Measurements from ENCODE around the gene PHC2.

The PHC2 gene

DNA sequence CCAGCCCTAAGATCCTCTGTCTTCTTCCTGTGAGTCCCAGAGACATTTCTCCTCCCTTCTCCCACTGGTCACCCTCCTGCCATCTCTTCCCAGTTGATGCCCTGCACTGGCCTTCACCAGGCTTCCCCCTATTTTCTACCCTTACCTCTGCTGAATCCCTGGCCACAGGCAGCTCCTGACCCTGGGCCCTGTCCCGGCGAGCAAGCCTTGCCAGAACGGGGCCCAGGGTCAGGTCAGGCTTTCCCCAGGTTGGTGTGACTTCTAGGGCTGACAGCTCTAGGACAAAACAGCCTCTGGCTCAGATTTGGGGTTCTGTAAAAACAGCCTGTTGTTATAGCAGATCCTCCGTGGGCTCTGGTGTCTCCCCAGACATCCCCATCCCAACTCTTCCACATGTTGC is 57.3 kb downstream of the PHC2 start:
- H3K27me3 ChIP-seq, result no peaks in the 10 kb centered on the region
- no peak overlapping the region for H3K27ac ChIP-seq
- no peak overlapping the region for H3K4me3 ChIP-seq
- H3K9me3 ChIP-seq, result no peaks in the 10 kb centered on the region
- intact Hi-C loops (cut with DNase I; ENCODE audit: low total_unique reads), result loop anchor here (10.0 kb wide), 1 partner anchor 91 kb away; no protein-coding TSS in a partner anchor
- no peak for DNase-seq
- TF ChIP-seq, protein P1, sequence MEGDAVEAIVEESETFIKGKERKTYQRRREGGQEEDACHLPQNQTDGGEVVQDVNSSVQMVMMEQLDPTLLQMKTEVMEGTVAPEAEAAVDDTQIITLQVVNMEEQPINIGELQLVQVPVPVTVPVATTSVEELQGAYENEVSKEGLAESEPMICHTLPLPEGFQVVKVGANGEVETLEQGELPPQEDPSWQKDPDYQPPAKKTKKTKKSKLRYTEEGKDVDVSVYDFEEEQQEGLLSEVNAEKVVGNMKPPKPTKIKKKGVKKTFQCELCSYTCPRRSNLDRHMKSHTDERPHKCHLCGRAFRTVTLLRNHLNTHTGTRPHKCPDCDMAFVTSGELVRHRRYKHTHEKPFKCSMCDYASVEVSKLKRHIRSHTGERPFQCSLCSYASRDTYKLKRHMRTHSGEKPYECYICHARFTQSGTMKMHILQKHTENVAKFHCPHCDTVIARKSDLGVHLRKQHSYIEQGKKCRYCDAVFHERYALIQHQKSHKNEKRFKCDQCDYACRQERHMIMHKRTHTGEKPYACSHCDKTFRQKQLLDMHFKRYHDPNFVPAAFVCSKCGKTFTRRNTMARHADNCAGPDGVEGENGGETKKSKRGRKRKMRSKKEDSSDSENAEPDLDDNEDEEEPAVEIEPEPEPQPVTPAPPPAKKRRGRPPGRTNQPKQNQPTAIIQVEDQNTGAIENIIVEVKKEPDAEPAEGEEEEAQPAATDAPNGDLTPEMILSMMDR (IDR thresholded peaks at IDR 0.05), result no peak
- peaks cover 0 to under 1% (median 0%) of the 10 kb centered on the region in 4 donors for H3K4me1 ChIP-seq
- H3K36me3 ChIP-seq, result peaks cover 5 to 48% (median 10%) of the 10 kb centered on the region in 3 donors

DNA sequence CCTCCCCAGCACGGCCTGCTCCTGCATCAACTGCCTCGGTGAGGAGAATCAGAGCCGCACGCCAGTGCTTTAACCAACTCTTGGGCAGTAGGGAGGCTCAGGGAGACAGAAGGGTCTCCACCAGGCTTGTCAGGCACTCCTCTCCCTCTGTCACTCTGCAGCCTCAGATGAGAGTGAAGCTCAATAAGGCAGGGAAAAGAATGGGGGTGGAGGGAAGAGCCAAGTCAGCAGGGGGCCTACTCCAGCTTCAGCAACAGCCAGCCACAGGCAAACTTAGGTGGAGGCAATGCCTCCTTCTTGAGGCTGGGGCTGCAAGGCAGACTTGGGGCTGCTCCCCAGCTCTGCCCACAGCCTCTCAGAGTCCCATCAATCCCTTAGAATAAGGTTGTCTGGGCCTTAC is 58.2 kb downstream of the PHC2 start:
- TF ChIP-seq, protein P1 (IDR thresholded peaks at IDR 0.05), result no peak
- DNase-seq, result no peak
- Histone ChIP-seq H3K9me3 (no peaks in the 10 kb centered on the region), H3K27ac (no peak overlapping the region), H3K4me3 (no peak overlapping the region), H3K27me3 (no peaks in the 10 kb centered on the region), H3K36me3 (peaks cover 5 to 48% (median 10%) of the 10 kb centered on the region in 3 donors), H3K4me1 (peaks cover 0 to 9% (median 3%) of the 10 kb centered on the region in 4 donors)
- intact Hi-C loops (cut with DNase I; ENCODE audit: low total_unique reads), result loop anchor here (10.0 kb wide), 1 partner anchor 92 kb away; no protein-coding TSS in a partner anchor

DNA sequence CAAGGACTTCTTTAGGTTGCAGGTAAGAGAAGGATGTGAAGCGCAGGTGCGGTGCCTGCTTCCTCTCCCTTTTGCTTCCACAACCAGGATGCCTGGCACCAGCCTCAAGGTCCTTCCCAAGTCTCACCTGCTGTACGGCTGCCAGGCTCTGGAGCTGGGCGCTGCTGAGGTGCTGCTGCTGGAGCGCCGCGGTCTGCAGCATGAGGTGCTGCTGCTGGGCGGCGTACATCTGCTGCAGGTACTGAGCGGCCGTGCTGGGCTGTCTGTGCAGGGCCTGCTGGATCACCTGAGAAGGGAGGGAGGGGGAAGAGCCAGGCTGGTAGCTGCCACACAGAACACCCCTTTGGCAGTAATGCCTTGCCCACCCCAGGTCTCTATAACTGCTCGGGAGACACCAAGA is 58.7 kb downstream of the PHC2 start:
- peaks cover 0 to 14% (median 8%) of the 10 kb centered on the region in 4 donors for H3K4me1 ChIP-seq
- peaks cover 5 to 48% (median 10%) of the 10 kb centered on the region in 3 donors for H3K36me3 ChIP-seq
- H3K9me3 ChIP-seq, result no peaks in the 10 kb centered on the region
- no peak overlapping the region for H3K4me3 ChIP-seq
- no peak overlapping the region for H3K27ac ChIP-seq
- no peak for DNase-seq
- H3K27me3 ChIP-seq, result no peaks in the 10 kb centered on the region
- TF ChIP-seq, protein P1 (IDR thresholded peaks at IDR 0.05), result no peak
- intact Hi-C loops (cut with DNase I; ENCODE audit: low total_unique reads), result loop anchor here (10.0 kb wide), 1 partner anchor 93 kb away; no protein-coding TSS in a partner anchor

DNA sequence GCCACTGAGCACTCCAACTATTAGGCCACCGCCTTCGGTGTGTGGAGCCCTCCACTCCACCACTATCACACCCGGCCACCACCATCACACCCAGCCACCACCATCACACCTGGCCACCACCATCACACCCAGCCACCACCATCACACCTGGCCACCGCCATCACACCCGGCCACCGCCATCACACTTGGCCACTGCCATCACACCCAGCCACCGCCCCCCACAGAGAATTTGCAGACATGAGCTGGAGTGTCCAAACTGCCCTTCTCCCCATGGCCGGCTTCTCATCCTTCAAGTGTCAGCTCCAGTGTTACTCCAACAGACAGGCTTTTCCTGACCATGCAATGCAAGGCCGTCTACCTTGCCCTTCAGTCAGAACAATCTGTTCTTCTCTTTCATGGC is 59.6 kb downstream of the PHC2 start:
- TF ChIP-seq, protein P1 (IDR thresholded peaks at IDR 0.05), result no peak

DNA sequence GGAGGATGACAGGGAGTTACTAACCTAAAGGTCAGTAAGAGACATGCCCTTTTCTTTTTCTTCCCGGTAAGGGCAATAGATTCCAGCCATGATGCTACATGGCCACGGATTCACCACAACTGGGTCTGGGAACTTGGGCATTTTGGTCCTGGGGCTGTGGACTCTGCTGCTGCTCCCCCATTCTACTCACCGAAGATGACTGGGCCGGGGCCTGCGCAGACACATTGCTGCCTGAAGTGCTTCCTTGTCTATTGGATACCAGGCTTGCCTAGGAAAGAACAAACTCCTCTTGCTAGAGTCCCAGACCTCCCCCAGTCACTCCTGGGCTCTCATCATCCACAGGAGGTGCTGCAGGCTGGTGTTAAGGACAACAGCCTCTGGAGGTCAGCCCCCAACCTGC is 60.1 kb downstream of the PHC2 start:
- Histone ChIP-seq H3K27ac (no peak overlapping the region), H3K4me1 (peaks cover 0 to 27% (median 21%) of the 10 kb centered on the region in 4 donors), H3K9me3 (no peaks in the 10 kb centered on the region), H3K4me3 (no peak overlapping the region), H3K36me3 (peaks cover 5 to 48% (median 10%) of the 10 kb centered on the region in 3 donors), H3K27me3 (no peaks in the 10 kb centered on the region)
- no peak for DNase-seq
- intact Hi-C loops (cut with DNase I; ENCODE audit: low total_unique reads), result loop anchor here (10.0 kb wide), 1 partner anchor 94 kb away; no protein-coding TSS in a partner anchor
- TF ChIP-seq, protein P1 (IDR thresholded peaks at IDR 0.05), result no peak

More for the DNA sequence above, 59.6 kb downstream of the PHC2 start:
- Histone ChIP-seq H3K4me1 (peaks cover 0 to 23% (median 16%) of the 10 kb centered on the region in 4 donors), H3K27ac (no peak overlapping the region), H3K36me3 (peaks cover 5 to 48% (median 10%) of the 10 kb centered on the region in 3 donors), H3K4me3 (no peak overlapping the region), H3K27me3 (no peaks in the 10 kb centered on the region), H3K9me3 (no peaks in the 10 kb centered on the region)
- intact Hi-C loops (cut with DNase I; ENCODE audit: low total_unique reads), result loop anchor here (10.0 kb wide), 1 partner anchor 93 kb away; no protein-coding TSS in a partner anchor
- DNase-seq, result no peak
